GM23338 (cell line): ENCODE results near the gene ATP10B. TPM values are rescaled to one million over a fixed set of nuclear protein-coding genes. Genes with fewer than 3 reads are reported as not detected.

ENCODE experiments used
- ATAC-seq: fragments of 200-7000 bp; cut with Tn5 transposase; 3 replicates; pipeline ENCODE4 v1.9.1; 2020
- DNase-seq: peaks from one replicate; pipeline ENCODE4 v3.0.0-alpha.2; 2015; ENCODE audit warnings: low spot score
- H2AFZ ChIP-seq: fragments of 200-600 bp; sonication (generic); 2 replicates; pipeline ENCODE4 v1.8.0; 2016; ENCODE audit warnings: antibody characterized with exemption, mild to moderate bottlenecking, moderate library complexity
- H3F3A ChIP-seq: fragments of 200-600 bp; sonication (generic); replicated peaks from 2 replicates; pipeline ENCODE4 v1.8.0; 2017; ENCODE audit warnings: antibody characterized with exemption, mixed run types, low read depth
- H3K27ac ChIP-seq: fragments of 200-600 bp; sonication (generic); 2 replicates; pipeline ENCODE4 v1.6.1; 2016; ENCODE audit warnings: low read depth
- H3K27me3 ChIP-seq: fragments of 200-600 bp; sonication (generic); 2 replicates; pipeline ENCODE4 v1.8.0; 2016; ENCODE audit warnings: mild to moderate bottlenecking, mixed run types, moderate library complexity; ENCODE audit not compliant: insufficient read depth
- H3K36me3 ChIP-seq: fragments of 200-600 bp; sonication (generic); 2 replicates; pipeline ENCODE4 v1.8.0; 2016; ENCODE audit warnings: mild to moderate bottlenecking; ENCODE audit not compliant: insufficient read depth
- H3K4me1 ChIP-seq: fragments of 200-600 bp; sonication (generic); 2 replicates; pipeline ENCODE4 v1.8.0; 2016; ENCODE audit warnings: mild to moderate bottlenecking, moderate library complexity; ENCODE audit not compliant: insufficient read depth
- H3K4me2 ChIP-seq: fragments of 200-600 bp; sonication (generic); 2 replicates; pipeline ENCODE4 v1.7.1; 2017; ENCODE audit warnings: mixed run types
- H3K4me3 ChIP-seq: fragments of 200-600 bp; sonication (generic); 2 replicates; pipeline ENCODE4 v1.6.1; 2016; ENCODE audit warnings: mixed run types
- H3K79me2 ChIP-seq: fragments of 200-600 bp; sonication (generic); replicated peaks from 2 replicates; pipeline ENCODE4 v1.8.0; 2017; ENCODE audit warnings: mild to moderate bottlenecking; ENCODE audit not compliant: insufficient read depth
- H3K9me2 ChIP-seq: fragments of 200-600 bp; sonication (generic); 2 replicates; pipeline ENCODE4 v1.8.0; 2017; ENCODE audit not compliant: insufficient read depth
- H4K20me1 ChIP-seq: fragments of 200-600 bp; sonication (generic); replicated peaks from 2 replicates; pipeline ENCODE4 v1.8.0; 2017; ENCODE audit warnings: mild to moderate bottlenecking; ENCODE audit not compliant: insufficient read depth
- H3K27ac Mint-ChIP-seq: 2 replicates; pipeline ENCODE4 v1.8.0; 2020; ENCODE audit warnings: inconsistent platforms, mild to moderate bottlenecking, moderate library complexity, mixed read lengths
- H3K27me3 Mint-ChIP-seq: 3 replicates; pipeline ENCODE4 v1.8.0; 2022; ENCODE audit warnings: low read depth, mild to moderate bottlenecking, moderate library complexity, mixed read lengths, inconsistent platforms; ENCODE audit not compliant: insufficient read depth, poor library complexity
- H3K36me3 Mint-ChIP-seq: 3 replicates; pipeline ENCODE4 v1.8.0; 2021; ENCODE audit warnings: low read depth, mild to moderate bottlenecking, inconsistent platforms, moderate library complexity, mixed read lengths
- H3K4me1 Mint-ChIP-seq: 3 replicates; pipeline ENCODE4 v1.8.0; 2020; ENCODE audit warnings: mild to moderate bottlenecking, inconsistent platforms, mixed read lengths
- H3K4me3 Mint-ChIP-seq: 3 replicates; pipeline ENCODE4 v1.8.0; 2021; ENCODE audit warnings: moderate library complexity, mild to moderate bottlenecking, inconsistent platforms, mixed read lengths
- H3K9me3 Mint-ChIP-seq: 3 replicates; pipeline ENCODE4 v1.8.0; 2020; ENCODE audit warnings: moderate library complexity, mild to moderate bottlenecking, inconsistent platforms, mixed read lengths
- CREB1 ChIP-seq: fragments of 250-450 bp; sonication (Bioruptor Pico); IDR thresholded peaks from 2 replicates; pipeline ENCODE4 v1.5.0; 2020; ENCODE audit warnings: low read depth, mild to moderate bottlenecking, moderate library complexity
- EZH2phosphoT487 ChIP-seq: fragments of 200-600 bp; sonication (generic); IDR thresholded peaks from one replicate; pipeline ENCODE4 v1.8.1; 2018; ENCODE audit warnings: antibody characterized with exemption; ENCODE audit not compliant: unreplicated experiment
- NANOG ChIP-seq: IDR thresholded peaks from 2 replicates; pipeline ENCODE4 v1.6.1; 2016; ENCODE audit warnings: antibody characterized with exemption, borderline replicate concordance
- ZNF331 ChIP-seq: fragments of 250-450 bp; sonication (Bioruptor Pico); IDR thresholded peaks from 2 replicates; pipeline ENCODE4 v1.5.0; 2020; ENCODE audit warnings: low read depth, mild to moderate bottlenecking, moderate library complexity
- polyA plus RNA-seq: library from polyadenylated mRNA; unstranded; fragments of >200 nt; fragmentation: Nextera tagmentation; extraction: Ambion mirVana; gene quantifications from 2 replicates; pipeline ENCODE4 v1.2.1, GENCODE V29; 2016
- total RNA-seq: library from RNA; depleted of rRNA; stranded (reverse); fragments of >200 nt; shearing (Covaris generic); gene quantifications from 2 replicates; pipeline ENCODE4 v1.2.3, GENCODE V29; 2014
- TF ChIP-seq, protein P1 (sequence below): IDR thresholded peaks from 2 replicates; pipeline ENCODE4 v1.6.1; 2016; ENCODE audit warnings: antibody characterized with exemption
- TF ChIP-seq, protein P2 (sequence below): IDR thresholded peaks from one replicate; pipeline ENCODE4 v1.6.1; 2018; ENCODE audit warnings: antibody characterized with exemption; ENCODE audit not compliant: unreplicated experiment
- TF ChIP-seq, protein P3 (sequence below), 2 experiments: fragments of 200-600 bp in 1 of 2; sonication (generic) in 1 of 2; conservative IDR thresholded peaks; 2 replicates each; pipeline versions ENCODE4 v1.5.1 to v1.6.1; 2016 to 2017; ENCODE audit warnings: antibody characterized with exemption in 2 of 2, low read depth in 2 of 2, mild to moderate bottlenecking in 2 of 2, moderate library complexity in 1 of 2

Gene ATP10B
- total and polyA plus RNA-seq, 2 experiments from 2014 or later, result 0.11 to 0.14 TPM

GRCh38 chr5:160651692-160652645, 200.0 kb downstream of the ATP10B start:
- H3K4me3 Mint-ChIP-seq, result no peak overlapping the region
- Histone ChIP-seq H3K36me3 (no peaks in the 10 kb centered on the region), H4K20me1 (no peaks in the 10 kb centered on the region), H3K79me2 (no peaks in the 10 kb centered on the region), H3K27me3 (no peaks in the 10 kb centered on the region), H3K4me2 (no peak overlapping the region), H3K4me3 (no peak overlapping the region), H2AFZ (no peak overlapping the region), H3F3A (no peaks in the 10 kb centered on the region), H3K4me1 (no peaks in the 10 kb centered on the region), H3K9me2 (0 out of 2 replicates have a peak, but pooled peaks cover 2% of the 10 kb centered on the region), H3K27ac (no peak overlapping the region)
- H3K36me3 Mint-ChIP-seq, result no peaks in the 10 kb centered on the region
- H3K4me1 Mint-ChIP-seq, result peaks cover 3% of the 10 kb centered on the region; the same call in 2 of the 3 replicates
- ATAC-seq (no peak), DNase-seq (no peak)
- H3K27ac Mint-ChIP-seq, result no peak overlapping the region
- H3K27me3 Mint-ChIP-seq, result peaks cover 1% of the 10 kb centered on the region
- H3K9me3 Mint-ChIP-seq, result peaks cover 11% of the 10 kb centered on the region
- TF ChIP-seq CREB1 (CRISPR knock-in tag) (no peak), NANOG (no peak), EZH2phosphoT487 (no peak), ZNF331 (CRISPR knock-in tag) (no peak)
- TF ChIP-seq, protein P1, sequence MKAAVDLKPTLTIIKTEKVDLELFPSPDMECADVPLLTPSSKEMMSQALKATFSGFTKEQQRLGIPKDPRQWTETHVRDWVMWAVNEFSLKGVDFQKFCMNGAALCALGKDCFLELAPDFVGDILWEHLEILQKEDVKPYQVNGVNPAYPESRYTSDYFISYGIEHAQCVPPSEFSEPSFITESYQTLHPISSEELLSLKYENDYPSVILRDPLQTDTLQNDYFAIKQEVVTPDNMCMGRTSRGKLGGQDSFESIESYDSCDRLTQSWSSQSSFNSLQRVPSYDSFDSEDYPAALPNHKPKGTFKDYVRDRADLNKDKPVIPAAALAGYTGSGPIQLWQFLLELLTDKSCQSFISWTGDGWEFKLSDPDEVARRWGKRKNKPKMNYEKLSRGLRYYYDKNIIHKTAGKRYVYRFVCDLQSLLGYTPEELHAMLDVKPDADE, result no peak
- TF ChIP-seq, protein P2, sequence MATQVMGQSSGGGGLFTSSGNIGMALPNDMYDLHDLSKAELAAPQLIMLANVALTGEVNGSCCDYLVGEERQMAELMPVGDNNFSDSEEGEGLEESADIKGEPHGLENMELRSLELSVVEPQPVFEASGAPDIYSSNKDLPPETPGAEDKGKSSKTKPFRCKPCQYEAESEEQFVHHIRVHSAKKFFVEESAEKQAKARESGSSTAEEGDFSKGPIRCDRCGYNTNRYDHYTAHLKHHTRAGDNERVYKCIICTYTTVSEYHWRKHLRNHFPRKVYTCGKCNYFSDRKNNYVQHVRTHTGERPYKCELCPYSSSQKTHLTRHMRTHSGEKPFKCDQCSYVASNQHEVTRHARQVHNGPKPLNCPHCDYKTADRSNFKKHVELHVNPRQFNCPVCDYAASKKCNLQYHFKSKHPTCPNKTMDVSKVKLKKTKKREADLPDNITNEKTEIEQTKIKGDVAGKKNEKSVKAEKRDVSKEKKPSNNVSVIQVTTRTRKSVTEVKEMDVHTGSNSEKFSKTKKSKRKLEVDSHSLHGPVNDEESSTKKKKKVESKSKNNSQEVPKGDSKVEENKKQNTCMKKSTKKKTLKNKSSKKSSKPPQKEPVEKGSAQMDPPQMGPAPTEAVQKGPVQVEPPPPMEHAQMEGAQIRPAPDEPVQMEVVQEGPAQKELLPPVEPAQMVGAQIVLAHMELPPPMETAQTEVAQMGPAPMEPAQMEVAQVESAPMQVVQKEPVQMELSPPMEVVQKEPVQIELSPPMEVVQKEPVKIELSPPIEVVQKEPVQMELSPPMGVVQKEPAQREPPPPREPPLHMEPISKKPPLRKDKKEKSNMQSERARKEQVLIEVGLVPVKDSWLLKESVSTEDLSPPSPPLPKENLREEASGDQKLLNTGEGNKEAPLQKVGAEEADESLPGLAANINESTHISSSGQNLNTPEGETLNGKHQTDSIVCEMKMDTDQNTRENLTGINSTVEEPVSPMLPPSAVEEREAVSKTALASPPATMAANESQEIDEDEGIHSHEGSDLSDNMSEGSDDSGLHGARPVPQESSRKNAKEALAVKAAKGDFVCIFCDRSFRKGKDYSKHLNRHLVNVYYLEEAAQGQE, result no peak

- Histone ChIP-seq H2AFZ (no peak overlapping the region), H3K4me1 (no peaks in the 10 kb centered on the region), H3K27me3 (no peaks in the 10 kb centered on the region), H3K36me3 (no peaks in the 10 kb centered on the region), H3K4me2 (no peak overlapping the region), H3K79me2 (no peaks in the 10 kb centered on the region), H3F3A (no peaks in the 10 kb centered on the region), H3K4me3 (no peak overlapping the region), H3K27ac (no peak overlapping the region), H3K9me2 (0 out of 2 replicates have a peak, but pooled peaks cover 4% of the 10 kb centered on the region), H4K20me1 (no peaks in the 10 kb centered on the region)
- H3K9me3 Mint-ChIP-seq, result peaks cover 11% of the 10 kb centered on the region
- peaks cover 1% of the 10 kb centered on the region for H3K27me3 Mint-ChIP-seq
- TF ChIP-seq, protein P3, sequence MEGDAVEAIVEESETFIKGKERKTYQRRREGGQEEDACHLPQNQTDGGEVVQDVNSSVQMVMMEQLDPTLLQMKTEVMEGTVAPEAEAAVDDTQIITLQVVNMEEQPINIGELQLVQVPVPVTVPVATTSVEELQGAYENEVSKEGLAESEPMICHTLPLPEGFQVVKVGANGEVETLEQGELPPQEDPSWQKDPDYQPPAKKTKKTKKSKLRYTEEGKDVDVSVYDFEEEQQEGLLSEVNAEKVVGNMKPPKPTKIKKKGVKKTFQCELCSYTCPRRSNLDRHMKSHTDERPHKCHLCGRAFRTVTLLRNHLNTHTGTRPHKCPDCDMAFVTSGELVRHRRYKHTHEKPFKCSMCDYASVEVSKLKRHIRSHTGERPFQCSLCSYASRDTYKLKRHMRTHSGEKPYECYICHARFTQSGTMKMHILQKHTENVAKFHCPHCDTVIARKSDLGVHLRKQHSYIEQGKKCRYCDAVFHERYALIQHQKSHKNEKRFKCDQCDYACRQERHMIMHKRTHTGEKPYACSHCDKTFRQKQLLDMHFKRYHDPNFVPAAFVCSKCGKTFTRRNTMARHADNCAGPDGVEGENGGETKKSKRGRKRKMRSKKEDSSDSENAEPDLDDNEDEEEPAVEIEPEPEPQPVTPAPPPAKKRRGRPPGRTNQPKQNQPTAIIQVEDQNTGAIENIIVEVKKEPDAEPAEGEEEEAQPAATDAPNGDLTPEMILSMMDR (conservative IDR thresholded peaks at IDR 0.05; ENCODE audit: low read depth in 2 of 2), result peak; percentile 63 to 75
- TF ChIP-seq NANOG, result no peak
- ATAC-seq (peak; percentile 94), DNase-seq (peak; percentile 64)
- H3K4me3 Mint-ChIP-seq, result no peak overlapping the region
- H3K27ac Mint-ChIP-seq, result no peak overlapping the region
- H3K36me3 Mint-ChIP-seq, result no peaks in the 10 kb centered on the region
- no peaks in the 10 kb centered on the region for H3K4me1 Mint-ChIP-seq
Measured at GRCh38 chr5:160649304-160649703, 202.7 kb downstream of the ATP10B start.
